H1 (cell line): ENCODE results near the gene ARHGEF40. TPM values are rescaled to one million over a fixed set of nuclear protein-coding genes. Genes with fewer than 3 reads are reported as not detected.

Source experiments
- CTCF ChIA-PET: fragments of 300-600 bp; sonication (Branson Sonifier 250); formaldehyde crosslinking; loops from one replicate; lab custom pipeline; 2021; ENCODE audit not compliant: partially characterized antibody; lab: Charles Lee
- POLR2A ChIA-PET: fragments of 300-600 bp; sonication (Branson Sonifier 250); formaldehyde crosslinking; loops from one replicate; lab custom pipeline; 2021; ENCODE audit warnings: inconsistent platforms; ENCODE audit not compliant: partially characterized antibody; lab: Charles Lee
- DNase-seq, 2 experiments: peaks; one replicate each; pipeline versions ENCODE4 v3.0.0 to v3.0.0-alpha.2; 2010 to 2022; ENCODE audit warnings: low spot score in 2 of 2, low read depth in 1 of 2, mixed read lengths in 1 of 2
- FAIRE-seq: peaks from 2 replicates; lab custom pipeline; 2011; peaks lifted over from hg19 to GRCh38; lab: Jason Lieb, UNC
- H2AFZ ChIP-seq: 2 replicates; pipeline ENCODE4 v1.8.1; 2012; ENCODE audit warnings: low read length, inconsistent platforms
- H2AK5ac ChIP-seq: 2 replicates; pipeline ENCODE4 v1.6.1; 2013; ENCODE audit warnings: low read depth, low read length
- H2BK120ac ChIP-seq: replicated peaks from 2 replicates; pipeline ENCODE3; 2013; ENCODE audit warnings: low read depth, low read length, inconsistent platforms
- H2BK12ac ChIP-seq: 2 replicates; pipeline ENCODE4 v1.6.1; 2013; ENCODE audit warnings: low read depth, low read length
- H2BK15ac ChIP-seq: 2 replicates; pipeline ENCODE4 v1.6.1; 2013; ENCODE audit warnings: low read length
- H2BK20ac ChIP-seq: 2 replicates; pipeline ENCODE4 v1.6.1; 2013; ENCODE audit warnings: low read length
- H2BK5ac ChIP-seq: 2 replicates; pipeline ENCODE4 v1.6.1; 2013; ENCODE audit warnings: low read depth, low read length
- H3K14ac ChIP-seq: 2 replicates; pipeline ENCODE4 v1.6.1; 2013; ENCODE audit warnings: inconsistent platforms; ENCODE audit not compliant: insufficient read length
- H3K18ac ChIP-seq: 2 replicates; pipeline ENCODE4 v1.6.1; 2013; ENCODE audit warnings: low read length; ENCODE audit errors: extremely low read depth
- H3K23ac ChIP-seq: 2 replicates; pipeline ENCODE4 v1.6.1; 2013; ENCODE audit warnings: inconsistent platforms; ENCODE audit not compliant: insufficient read length
- H3K23me2 ChIP-seq: 2 replicates; pipeline ENCODE4 v1.6.1; 2013; ENCODE audit warnings: low read depth, low read length
- H3K27ac ChIP-seq: 2 replicates; pipeline ENCODE4 v1.6.1; 2011; ENCODE audit warnings: low read depth, low read length, inconsistent platforms
- H3K27me3 ChIP-seq, 4 experiments: replicated peaks in 1 of 4; 1 replicate in 1 of 4; 2 replicates in 3 of 4; pipeline versions ENCODE4 v1.6.1 to v1.8.1; 2011 to 2013; ENCODE audit warnings: low read length in 3 of 4, mild to moderate bottlenecking in 3 of 4, inconsistent platforms in 2 of 4, mixed read lengths in 2 of 4, moderate library complexity in 1 of 4; ENCODE audit not compliant: control insufficient read depth in 3 of 4, insufficient read depth in 3 of 4; ENCODE audit errors: extremely low read depth in 1 of 4
- H3K36me3 ChIP-seq, 4 experiments: 2 replicates each; pipeline versions ENCODE4 v1.6.1 to v1.8.1; 2011 to 2013; ENCODE audit warnings: mild to moderate bottlenecking in 4 of 4, low read length in 3 of 4, moderate library complexity in 2 of 4, control low read depth in 1 of 4, inconsistent platforms in 1 of 4; ENCODE audit not compliant: insufficient read depth in 4 of 4, control insufficient read depth in 2 of 4
- H3K4ac ChIP-seq: replicated peaks from 2 replicates; pipeline ENCODE3; 2013; ENCODE audit warnings: low read length, low read depth, mixed read lengths, inconsistent platforms; ENCODE audit not compliant: insufficient read length
- H3K4me1 ChIP-seq, 4 experiments: replicated peaks in 1 of 4; 1 replicate in 1 of 4; 2 replicates in 3 of 4; pipeline versions ENCODE4 v1.6.1 to v1.8.1; 2011 to 2013; ENCODE audit warnings: low read length in 3 of 4, inconsistent platforms in 2 of 4, mixed read lengths in 1 of 4; ENCODE audit not compliant: insufficient read depth in 4 of 4, control insufficient read depth in 3 of 4
- H3K4me2 ChIP-seq, 2 experiments: 2 replicates each; pipeline versions ENCODE4 v1.6.1 to v1.8.1; 2011 to 2013; ENCODE audit warnings: low read depth in 2 of 2, low read length in 2 of 2, control low read depth in 1 of 2, inconsistent platforms in 1 of 2, mild to moderate bottlenecking in 1 of 2; ENCODE audit not compliant: insufficient read depth in 1 of 2
- H3K4me3 ChIP-seq, 4 experiments: fragments of 200-600, 300-600 bp in 1 of 4; sonication (generic), shearing (Covaris generic), sonication (Bioruptor Twin) in 1 of 4; 2 replicates each; pipeline versions ENCODE4 v1.5.1 to v1.8.1; 2011 to 2016; ENCODE audit warnings: low read length in 4 of 4, low read depth in 3 of 4, control low read depth in 2 of 4, inconsistent platforms in 2 of 4, mild to moderate bottlenecking in 2 of 4, mixed read lengths in 1 of 4, moderate library complexity in 1 of 4; ENCODE audit not compliant: insufficient read depth in 2 of 4; ENCODE audit errors: extremely low read depth in 1 of 4
- H3K56ac ChIP-seq: replicated peaks from 2 replicates; pipeline ENCODE3; 2013; ENCODE audit warnings: low read depth, mild to moderate bottlenecking, mixed read lengths, low read length, inconsistent platforms; ENCODE audit not compliant: insufficient read length
- H3K79me1 ChIP-seq: 2 replicates; pipeline ENCODE4 v1.6.1; 2013; ENCODE audit warnings: low read depth, low read length, control low read depth
- H3K79me2 ChIP-seq, 2 experiments: 2 replicates each; pipeline versions ENCODE4 v1.6.1 to v1.8.1; 2012 to 2013; ENCODE audit warnings: low read length in 2 of 2, mild to moderate bottlenecking in 2 of 2, inconsistent platforms in 1 of 2; ENCODE audit not compliant: insufficient read depth in 2 of 2, control insufficient read depth in 1 of 2
- H3K9ac ChIP-seq, 4 experiments: replicated peaks in 1 of 4; 1 replicate in 1 of 4; 2 replicates in 3 of 4; pipeline versions ENCODE4 v1.6.1 to v1.8.1; 2011 to 2013; ENCODE audit warnings: low read depth in 3 of 4, low read length in 3 of 4, control low read depth in 2 of 4, mild to moderate bottlenecking in 2 of 4, moderate library complexity in 2 of 4, inconsistent platforms in 1 of 4; ENCODE audit errors: extremely low read depth in 1 of 4
- H3K9me3 ChIP-seq, 2 experiments: 2 replicates each; pipeline versions ENCODE4 v1.6.1 to v1.8.1; 2012 to 2013; ENCODE audit warnings: mild to moderate bottlenecking in 2 of 2, moderate library complexity in 2 of 2, control low read depth in 1 of 2, inconsistent platforms in 1 of 2, low read depth in 1 of 2, low read length in 1 of 2, mixed read lengths in 1 of 2; ENCODE audit not compliant: insufficient read depth in 2 of 2
- H4K20me1 ChIP-seq, 2 experiments: replicated peaks in 1 of 2; 2 replicates each; pipeline versions ENCODE3 to v1.8.1; 2011 to 2013; ENCODE audit warnings: inconsistent platforms in 2 of 2, low read length in 2 of 2, mild to moderate bottlenecking in 1 of 2; ENCODE audit not compliant: insufficient read depth in 2 of 2, control insufficient read depth in 1 of 2
- H4K5ac ChIP-seq: 2 replicates; pipeline ENCODE4 v1.6.1; 2013; ENCODE audit warnings: low read length, low read depth, mixed read lengths, inconsistent platforms; ENCODE audit not compliant: insufficient read length
- H4K8ac ChIP-seq: 2 replicates; pipeline ENCODE4 v1.8.0; 2013; ENCODE audit warnings: mild to moderate bottlenecking, moderate library complexity, low read length, inconsistent platforms; ENCODE audit not compliant: insufficient read depth; ENCODE audit errors: extremely low read depth
- H4K91ac ChIP-seq: replicated peaks from 2 replicates; pipeline ENCODE3; 2013; ENCODE audit warnings: low read length, mixed read lengths, inconsistent platforms; ENCODE audit not compliant: insufficient read length
- EZH2 ChIP-seq: fragments of 200-600 bp; sonication (generic); IDR thresholded peaks from 2 replicates; pipeline ENCODE4 v1.7.1; 2012; ENCODE audit warnings: low read depth, mild to moderate bottlenecking, moderate library complexity, low read length, inconsistent platforms; ENCODE audit not compliant: severe bottlenecking
- HDAC6 ChIP-seq: IDR thresholded peaks from one replicate; pipeline ENCODE4 v1.7.1; 2012; ENCODE audit warnings: low read depth, mild to moderate bottlenecking, inconsistent platforms, low read length, moderate library complexity
- NRF1 ChIP-seq: IDR thresholded peaks from 2 replicates; pipeline ENCODE4 v1.6.1; 2011; ENCODE audit warnings: mild to moderate bottlenecking, low read depth, low read length, improper control_type of control experiment
- POLR2A ChIP-seq, 2 experiments: IDR thresholded peaks; 1 replicate in 1 of 2; 2 replicates in 1 of 2; pipeline ENCODE4 v1.6.1; 2011; ENCODE audit warnings: low read depth in 2 of 2, low read length in 2 of 2, mild to moderate bottlenecking in 2 of 2; ENCODE audit errors: control extremely low read depth in 1 of 2
- RBBP5 ChIP-seq: IDR thresholded peaks from 2 replicates; pipeline ENCODE4 v1.7.1; 2012; ENCODE audit warnings: low read depth, mild to moderate bottlenecking, inconsistent platforms, low read length, moderate library complexity, borderline replicate concordance
- SIN3A ChIP-seq, 2 experiments: IDR thresholded peaks in 1 of 2; conservative IDR thresholded peaks in 1 of 2; 2 replicates each; pipeline ENCODE4 v1.6.1; 2011 to 2012; ENCODE audit warnings: low read length in 2 of 2, improper control_type of control experiment in 1 of 2, low read depth in 1 of 2, mild to moderate bottlenecking in 1 of 2
- SIRT6 ChIP-seq: IDR thresholded peaks from one replicate; pipeline ENCODE4 v1.7.1; 2012; ENCODE audit warnings: low read length, inconsistent platforms
- WGBS, 2 experiments: shearing (Covaris generic) in 1 of 2; methylation state at CpG; one replicate each; pipeline versions ENCODE4 v1.1.6 to v1.1.7; 2013 to 2015; ENCODE audit warnings: low lambda C conversion rate in 2 of 2, mixed read lengths in 2 of 2, inconsistent platforms in 1 of 2, low coverage in 1 of 2, missing lambda C conversion rate in 1 of 2; ENCODE audit not compliant: insufficient replicate concordance in 2 of 2, insufficient coverage in 1 of 2, insufficient read length in 1 of 2; ENCODE audit errors: extremely low coverage in 1 of 2, missing lambda C conversion rate in 1 of 2; 5-methylcytosine and 5-hydroxymethylcytosine counted together
- polyA plus RNA-seq, 7 experiments: library from polyadenylated mRNA; depleted of rRNA in 3 of 7; stranded (reverse) in 5 of 7; unstranded in 2 of 7; fragments of >200 nt in 5 of 7; fragments of 200-250 nt in 2 of 7; gene quantifications; 1 replicate in 5 of 7; 2 replicates in 1 of 7; 4 replicates in 1 of 7; pipeline versions ENCODE4 v1.2.1 to v1.2.3, GENCODE V29; 2011 to 2013; ENCODE audit warnings: missing spikeins in 2 of 7, mixed read lengths in 2 of 7
- total RNA-seq: library from RNA; stranded (reverse); fragmentation: NEBNext Ultra II Directional; extraction: Animal tissue kit (Norgen Biotek cat#: 25700); gene quantifications from 2 replicates; pipeline ENCODE4 v1.2.1, GENCODE V29; 2021

The ARHGEF40 gene
- total and polyA plus RNA-seq, 2 of the 8 experiments (the other 6 are each of a cell fraction or from before 2014, with no cell fraction given), result 53.1 to 101 TPM

DNA sequence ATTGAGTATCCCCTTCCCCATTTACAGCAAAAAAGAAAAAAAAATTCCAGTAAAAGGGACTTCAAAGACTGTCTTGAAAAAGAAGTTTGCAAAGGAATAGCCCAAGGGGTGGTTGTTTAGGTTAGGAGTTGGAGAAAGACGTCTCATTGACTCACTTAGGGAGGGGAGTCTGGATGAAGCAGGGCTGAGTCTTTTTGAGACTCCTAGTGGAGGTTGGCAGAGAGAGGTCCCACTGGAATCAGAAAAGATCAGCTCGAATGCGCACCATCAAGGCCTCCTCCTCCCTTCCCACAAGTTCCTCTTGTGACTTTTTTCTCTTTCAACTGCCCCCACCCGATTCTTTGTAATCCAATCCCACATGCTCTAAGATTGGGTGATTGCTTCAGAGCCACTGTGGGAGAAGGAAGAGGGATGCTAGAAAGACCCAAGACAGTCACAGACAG lies 1.9 kb downstream of the ARHGEF40 start:
- WGBS, 2 experiments, result 41% methylated on average over 4 of the region's 4 CpGs; no CpG with 5 or more reads in 1 of the 2 experiments
- Histone ChIP-seq H3K4me2 (peak overlapping the region; percentile 94 to 96), H3K79me2 (peaks cover 0 to 13% of the 10 kb centered on the region in 2 experiments; a peak in 2 of 4 replicates), H3K27me3 (peaks cover 0 to 4% (median 0%) of the 10 kb centered on the region in 4 experiments; a peak in 3 of 7 replicates), H4K5ac (no peak overlapping the region), H3K18ac (0 out of 2 replicates have a peak overlapping the region, but pooled peaks have one; percentile 51), H3K56ac (no peak overlapping the region), H3K23me2 (peaks cover 25% of the 10 kb centered on the region; the same call in 1 of the 2 replicates), H3K9me3 (no peaks in the 10 kb centered on the region), H2BK15ac (no peak overlapping the region), H4K91ac (peak overlapping the region; percentile 71), H4K8ac (no peak overlapping the region), H3K4me3 (peak overlapping the region; percentile 52 to 98 (median 82); a peak in 7 of 8 replicates), H2AK5ac (no peak overlapping the region), H3K9ac (peak overlapping the region in 2 of 4 experiments; percentile 16 to 27; a peak in 3 of 7 replicates), H3K4ac (no peak overlapping the region), H3K36me3 (peaks cover 23 to 33% (median 31%) of the 10 kb centered on the region in 4 experiments), H4K20me1 (peaks cover 2 to 5% of the 10 kb centered on the region in 2 experiments), H3K79me1 (no peaks in the 10 kb centered on the region; the same call in 1 of the 2 replicates), H2AFZ (no peak overlapping the region), H3K4me1 (peaks cover 3 to 14% (median 7%) of the 10 kb centered on the region in 4 experiments), H3K14ac (no peak overlapping the region), H2BK20ac (no peak overlapping the region), H3K27ac (no peak overlapping the region), H2BK5ac (peak overlapping the region; percentile 95; the same call in 1 of the 2 replicates), H2BK12ac (no peak overlapping the region), H2BK120ac (peak overlapping the region; percentile 19), H3K23ac (no peak overlapping the region)
- no peak for DNase-seq
- ChIA-PET CTCF (interaction anchor here (0.7 to 6.6 kb wide), 22 partner anchors 9 to 214 kb away, joined by 3 to 110 read pairs (median 11); partner anchors contain the start of genes NDRG2, OR5AU1 and TMEM253), POLR2A (interaction anchor here (0.9 to 12.4 kb wide), 14 partner anchors 10 to 199 kb away, joined by 3 to 245 read pairs (median 7); partner anchors contain the start of genes TMEM253 and ZNF219)
- FAIRE-seq, result no peak
- no peak for TF ChIP-seq NRF1
- no peak for TF ChIP-seq SIRT6
- TF ChIP-seq HDAC6, result no peak
- TF ChIP-seq SIN3A (conservative IDR thresholded peaks at IDR 0.05 in 1 of 2, IDR thresholded peaks at IDR 0.05 in 1 of 2; ENCODE audit: low read depth in 1 of 2, low read length in 2 of 2), result no peak
- no peak for TF ChIP-seq POLR2A (IDR thresholded peaks at IDR 0.05; ENCODE audit: control extremely low read depth in 1 of 2, low read depth in 2 of 2, low read length in 2 of 2)
- no peak for TF ChIP-seq EZH2
- no peak for TF ChIP-seq RBBP5
